OCI-LY1 (cell line): ENCODE data around the gene VTI1A.

Experiments used
- CTCF ChIP-seq: fragments of 200-600 bp; sonication (generic), shearing (Covaris generic); IDR thresholded peaks from 2 replicates; pipeline ENCODE4 v1.5.1; 2017; ENCODE audit warnings: mild to moderate bottlenecking, antibody characterized with exemption, low read length, moderate library complexity, mixed read lengths
- EZH2 ChIP-seq: fragments of 200-600 bp; sonication (generic), shearing (Covaris generic); IDR thresholded peaks from 2 replicates; pipeline ENCODE4 v1.8.0; 2017; ENCODE audit warnings: borderline replicate concordance, mixed run types, mild to moderate bottlenecking, antibody characterized with exemption, low read length, moderate library complexity, mixed read lengths

- TF ChIP-seq CTCF = no peak
- TF ChIP-seq EZH2 = no peak
Measured at GRCh38 chr10:112412696-112413095, 34.3 kb upstream of the VTI1A start.
